ENCODE measurements around the gene SOWAHA. TPM values are rescaled to one million over a fixed set of nuclear protein-coding genes. Genes with fewer than 3 reads are reported as not detected.

The SOWAHA gene
- total and polyA plus RNA-seq, 2 donors (not counting 3 experiments of a cell fraction or from before 2014, with no cell fraction given) = not detected

GRCh38 chr5:132865668-132866341 lies 52.7 kb downstream of the SOWAHA start:
- H3K9me3 ChIP-seq (replicated peaks; ENCODE audit: control insufficient read depth, insufficient read depth, low read length) = no peaks in the 10 kb centered on the region
- peak overlapping the region; percentile 22 for H2AFZ ChIP-seq (ENCODE audit: low read depth, low read length)
- H4K20me1 ChIP-seq (replicated peaks; ENCODE audit: control insufficient read depth, extremely low read depth, insufficient read depth, low read length) = no peaks in the 10 kb centered on the region
- DNase-seq (ENCODE audit: low read depth, low spot score) (no peak), FAIRE-seq (no peak)
- H3K9me1 ChIP-seq (replicated peaks; ENCODE audit: control insufficient read depth, extremely low read depth, insufficient read depth, low read length) = no peaks in the 10 kb centered on the region
- peak overlapping the region; percentile 82 for H3K9ac ChIP-seq (replicated peaks; ENCODE audit: extremely low read depth, insufficient read depth, low read length)
- TSS peak; percentile 73 for BruUV-seq (replicated peaks)
- peak overlapping the region in 2 of 3 experiments; percentile 24 to 76 for H3K4me3 ChIP-seq (replicated peaks in 1 of 3; ENCODE audit: insufficient read depth in 1 of 3, low read depth in 1 of 3, low read length in 3 of 3)
- H3K36me3 ChIP-seq (ENCODE audit: control insufficient read depth in 2 of 2, extremely low read depth in 1 of 2, insufficient read depth in 2 of 2, low read length in 2 of 2) = no peaks in the 10 kb centered on the region
- TF ChIP-seq CTCF (IDR thresholded peaks at IDR 0.05; ENCODE audit: extremely low read depth in 1 of 2, insufficient read depth in 1 of 2, low read depth in 1 of 2, low read length in 2 of 2) (no peak), GATA2 (IDR thresholded peaks at IDR 0.05; ENCODE audit: insufficient read depth, insufficient read length, low read depth, low read length) (no peak), JUN (IDR thresholded peaks at IDR 0.05; ENCODE audit: borderline replicate concordance, insufficient read depth, insufficient read length, low read depth) (no peak), POLR2AphosphoS5 (IDR thresholded peaks at IDR 0.05; ENCODE audit: insufficient read depth, low read depth, low read length) (no peak), EZH2 (IDR thresholded peaks at IDR 0.05; ENCODE audit: borderline replicate concordance, low read depth, low read length, severe bottlenecking) (no peak), MAX (IDR thresholded peaks at IDR 0.05; ENCODE audit: insufficient read depth, insufficient read length) (no peak), FOS (IDR thresholded peaks at IDR 0.05; ENCODE audit: borderline replicate concordance, insufficient read depth, low read length) (no peak), MYC (IDR thresholded peaks at IDR 0.05; ENCODE audit: low read depth, low read length) (no peak), POLR2A (IDR thresholded peaks at IDR 0.05; ENCODE audit: low read depth, low read length) (no peak)
- H3K4me1 ChIP-seq (ENCODE audit: control insufficient read depth, extremely low read depth, insufficient read depth, low read length) = peaks cover 12% of the 10 kb centered on the region
- H3K27me3 ChIP-seq (ENCODE audit: control insufficient read depth in 2 of 2, insufficient read depth in 2 of 2, low read length in 2 of 2) = peaks cover 0 to 7% of the 10 kb centered on the region in 2 experiments
- intact Hi-C loops (cut with micrococcal nuclease) (loop anchor here (1.0 to 5.0 kb wide), 6 partner anchors 17 to 479 kb away; partner anchors contain the start of genes KIF3A and SHROOM1), dilution Hi-C loops (cut with MboI; ENCODE audit: extremely low pct_ligation_motif_present, low sequenced_read_pairs) (no loop called here)
- H3K27ac ChIP-seq (ENCODE audit: insufficient read depth, low read depth, low read length) = peak overlapping the region; percentile 78
- peak overlapping the region; percentile 9 for H3K4me2 ChIP-seq (ENCODE audit: insufficient read depth, low read length)
- H3K79me2 ChIP-seq (ENCODE audit: control insufficient read depth, insufficient read depth, low read length) = peaks cover 10% of the 10 kb centered on the region
- CTCF ChIA-PET = interaction anchor here (0.6 to 4.6 kb wide), 12 partner anchors 12 to 339 kb away, joined by 3 to 36 read pairs (median 4); partner anchors contain the start of gene SHROOM1
- POLR2A ChIA-PET = interaction anchor here (1.3 kb wide), 1 partner anchor 12 kb away, joined by 4 read pairs; no protein-coding TSS in a partner anchor

Small RNA genes within 50 kb of the gene (small RNA-seq; reads per million reads assigned to genes)
- gene RNA5SP192 (ENCODE audit: insufficient read depth, insufficient read length, low read depth, low replicate concordance) = not detected

Other genes with a start within 250 kb of the SOWAHA start
- not detected in 2 replicates for gene IL13, start 155.1 kb upstream of the SOWAHA start, total RNA-seq
- 0.06 TPM in 2 replicates for gene IL13, start 155.1 kb upstream of the SOWAHA start, polyA plus RNA-seq
- not detected in 2 replicates for gene IL4, start 139.3 kb upstream of the SOWAHA start, total RNA-seq
- gene IL4, start 139.3 kb upstream of the SOWAHA start, polyA plus RNA-seq = not detected in 2 replicates
- 11.2 and 15.8 TPM in 2 replicates for gene KIF3A, start 75.8 kb upstream of the SOWAHA start, total RNA-seq
- gene KIF3A, start 75.8 kb upstream of the SOWAHA start, polyA plus RNA-seq = 2.4 and 3.3 TPM in 2 replicates
- 0.53 TPM in 1 of 2 replicates, not detected in the other for gene CCNI2, start 65.9 kb upstream of the SOWAHA start, total RNA-seq
- gene CCNI2, start 65.9 kb upstream of the SOWAHA start, polyA plus RNA-seq = 0.13 and 0.25 TPM in 2 replicates
- 77.2 and 82.1 TPM in 2 replicates for gene SEPTIN8, start 36.1 kb upstream of the SOWAHA start, total RNA-seq
- 45.3 and 56.6 TPM in 2 replicates for gene SEPTIN8, start 36.1 kb upstream of the SOWAHA start, polyA plus RNA-seq
- 20.9 and 21.0 TPM in 2 replicates for gene SHROOM1, start 17.3 kb downstream of the SOWAHA start, total RNA-seq
- gene SHROOM1, start 17.3 kb downstream of the SOWAHA start, polyA plus RNA-seq = 12.8 and 13.0 TPM in 2 replicates
- gene GDF9, start 53.2 kb downstream of the SOWAHA start, total RNA-seq = 0.32 TPM in 1 of 2 replicates, not detected in the other
- gene GDF9, start 53.2 kb downstream of the SOWAHA start, polyA plus RNA-seq = 0.07 and 0.24 TPM in 2 replicates
- 390 and 458 TPM in 2 replicates for gene UQCRQ, start 53.3 kb downstream of the SOWAHA start, total RNA-seq
- gene UQCRQ, start 53.3 kb downstream of the SOWAHA start, polyA plus RNA-seq = 246 and 263 TPM in 2 replicates
- gene LEAP2, start 60.4 kb downstream of the SOWAHA start, total RNA-seq = 0.40 and 0.99 TPM in 2 replicates
- gene LEAP2, start 60.4 kb downstream of the SOWAHA start, polyA plus RNA-seq = 0.37 and 0.48 TPM in 2 replicates
- 85.5 and 88.3 TPM in 2 replicates for gene AFF4, start 150.3 kb downstream of the SOWAHA start, total RNA-seq
- 21.3 and 27.0 TPM in 2 replicates for gene AFF4, start 150.3 kb downstream of the SOWAHA start, polyA plus RNA-seq
- gene ZCCHC10, start 213.2 kb downstream of the SOWAHA start, total RNA-seq = 25.9 and 30.5 TPM in 2 replicates
- gene ZCCHC10, start 213.2 kb downstream of the SOWAHA start, polyA plus RNA-seq = 32.1 and 35.3 TPM in 2 replicates
- 157 and 161 TPM in 2 replicates for gene HSPA4, start 238.7 kb downstream of the SOWAHA start, total RNA-seq
- gene HSPA4, start 238.7 kb downstream of the SOWAHA start, polyA plus RNA-seq = 7.1 and 11.2 TPM in 2 replicates

Measured in endothelial cell of umbilical vein (primary cell).